ENCODE data around the gene CFAP20. TPM values are rescaled to one million over a fixed set of nuclear protein-coding genes. Genes with fewer than 3 reads are reported as not detected.
"Not testable (repeated sequence)": the region's sequence is repeated elsewhere in the genome, so short reads cannot be mapped to it uniquely, and the experiment has no call there.

The CFAP20 gene
- total RNA-seq, 4 donors from 2014 or later, result 28.6 to 85.4 (median 60.7) TPM

- H3K27ac ChIP-seq, result no peak overlapping the region
- no peak for TF ChIP-seq POLR2AphosphoS5 (IDR thresholded peaks at IDR 0.05)
- no peak for TF ChIP-seq EP300 (IDR thresholded peaks at IDR 0.05)
- TF ChIP-seq CTCF (IDR thresholded peaks at IDR 0.05), result no peak
- no peak for TF ChIP-seq POLR2A (IDR thresholded peaks at IDR 0.05)
- no peak overlapping the region for H3K4me3 ChIP-seq
- 77% methylated on average over 5 of the region's 5 CpGs for WGBS
- H3K36me3 ChIP-seq, result no peaks in the 10 kb centered on the region
- no peaks in the 10 kb centered on the region for H3K27me3 ChIP-seq
- no peak for DNase-seq (ENCODE audit: low spot score in 2 of 2)
- no peaks in the 10 kb centered on the region for H3K9me3 ChIP-seq
- H3K4me1 ChIP-seq, result no peaks in the 10 kb centered on the region
Observed at GRCh38 chr16:58094026-58094425, 35.2 kb downstream of the CFAP20 start.

GRCh38 chr16:58090396-58090795, 38.8 kb downstream of the CFAP20 start:
- H3K4me1 ChIP-seq; H3K27me3 ChIP-seq; H3K36me3 ChIP-seq; DNase-seq (ENCODE audit: low spot score in 2 of 2); H3K4me3 ChIP-seq; H3K27ac ChIP-seq; H3K9me3 ChIP-seq: not testable (repeated sequence)
- WGBS, result 98% methylated on average over 3 of the region's 3 CpGs

GRCh38 chr16:58088091-58088490, 41.1 kb downstream of the CFAP20 start:
- Histone ChIP-seq H3K4me3 (no peak overlapping the region), H3K27me3 (peaks cover 3% of the 10 kb centered on the region), H3K4me1 (no peaks in the 10 kb centered on the region), H3K27ac (no peak overlapping the region), H3K36me3 (no peaks in the 10 kb centered on the region), H3K9me3 (no peaks in the 10 kb centered on the region)
- DNase-seq (ENCODE audit: low spot score in 2 of 2), result no peak
- TF ChIP-seq CTCF (IDR thresholded peaks at IDR 0.05) (no peak), EP300 (IDR thresholded peaks at IDR 0.05) (no peak), POLR2A (IDR thresholded peaks at IDR 0.05) (no peak), POLR2AphosphoS5 (IDR thresholded peaks at IDR 0.05) (no peak)
- 31% methylated on average over 9 of the region's 9 CpGs for WGBS

GRCh38 chr16:58087209-58087913, 41.8 kb downstream of the CFAP20 start:
- no peaks in the 10 kb centered on the region for H3K36me3 ChIP-seq
- H3K9me3 ChIP-seq, result no peaks in the 10 kb centered on the region
- no peak overlapping the region for H3K4me3 ChIP-seq
- H3K27ac ChIP-seq, result no peak overlapping the region
- TF ChIP-seq POLR2A (IDR thresholded peaks at IDR 0.05), result no peak
- TF ChIP-seq CTCF (IDR thresholded peaks at IDR 0.05), result no peak
- TF ChIP-seq POLR2AphosphoS5 (IDR thresholded peaks at IDR 0.05), result no peak
- TF ChIP-seq EP300 (IDR thresholded peaks at IDR 0.05), result no peak
- peaks cover 3% of the 10 kb centered on the region for H3K27me3 ChIP-seq
- no peak for DNase-seq (ENCODE audit: low spot score in 2 of 2)
- 89% methylated on average over 23 of the region's 23 CpGs for WGBS
- no peaks in the 10 kb centered on the region for H3K4me1 ChIP-seq

- WGBS, result 82% methylated on average over 13 of the region's 19 CpGs
Observed at GRCh38 chr16:58086381-58087208, 42.6 kb downstream of the CFAP20 start.

More at GRCh38 chr16:58086381-58087208, 42.6 kb downstream of the CFAP20 start:
- no peak overlapping the region for H3K4me3 ChIP-seq
- TF ChIP-seq CTCF (IDR thresholded peaks at IDR 0.05) (no peak), POLR2A (IDR thresholded peaks at IDR 0.05) (no peak), EP300 (IDR thresholded peaks at IDR 0.05) (no peak), POLR2AphosphoS5 (IDR thresholded peaks at IDR 0.05) (no peak)
- H3K27me3 ChIP-seq, result peaks cover 3% of the 10 kb centered on the region
- no peak for DNase-seq (ENCODE audit: low spot score in 2 of 2)
- H3K27ac ChIP-seq, result no peak overlapping the region
- no peaks in the 10 kb centered on the region for H3K36me3 ChIP-seq
- H3K9me3 ChIP-seq, result no peaks in the 10 kb centered on the region
- H3K4me1 ChIP-seq, result no peaks in the 10 kb centered on the region

All from suprapubic skin (tissue), 4 donors.